Measurements from ENCODE around the gene CTNND1. TPM values are rescaled to one million over a fixed set of nuclear protein-coding genes. Genes with fewer than 3 reads are reported as not detected.

CTNND1 gene
- total RNA-seq, 2 experiments from 2014 or later: 5.1 to 5.3 TPM

- DNase-seq (ENCODE audit: low spot score): no peak
- Histone ChIP-seq H3K79me2 (ENCODE audit: insufficient read depth, low read depth, low read length) (no peaks in the 10 kb centered on the region), H3K9me3 (ENCODE audit: low read length) (no peaks in the 10 kb centered on the region), H3K27ac (ENCODE audit: low read depth, low read length, poor library complexity, severe bottlenecking) (no peak overlapping the region), H3K4me1 (ENCODE audit: insufficient read depth, low read length, poor library complexity, severe bottlenecking) (no peaks in the 10 kb centered on the region), H2AFZ (ENCODE audit: low read length) (no peak overlapping the region), H3K4me3 (ENCODE audit: low read depth, low read length, poor library complexity, severe bottlenecking) (no peak overlapping the region), H3K9me2 (ENCODE audit: insufficient read depth, low read length) (no peaks in the 10 kb centered on the region), H4K20me1 (ENCODE audit: insufficient read depth, low read length) (no peaks in the 10 kb centered on the region), H3K4me2 (ENCODE audit: low read length) (no peak overlapping the region), H3K36me3 (ENCODE audit: insufficient read depth, low read length) (no peaks in the 10 kb centered on the region)
- TF ChIP-seq CTCF (conservative IDR thresholded peaks at IDR 0.05; ENCODE audit: low read length) (no peak), EZH2phosphoT487 (IDR thresholded peaks at IDR 0.05; ENCODE audit: borderline replicate concordance, low read depth, low read length) (no peak)
- ChIA-PET POLR2A (no interaction called here), CTCF (ENCODE audit: unreplicated experiment) (no interaction called here)
- intact Hi-C loops (cut with micrococcal nuclease; ENCODE audit: unreplicated experiment): no loop called here
- no TSS peak for BruUV-seq (replicated peaks)
Observed at GRCh38 chr11:57842873-57843272, 81.3 kb downstream of the CTNND1 start.

- Histone ChIP-seq H3K9me2 (ENCODE audit: insufficient read depth, low read length) (no peaks in the 10 kb centered on the region), H3K4me1 (ENCODE audit: insufficient read depth, low read length, poor library complexity, severe bottlenecking) (no peaks in the 10 kb centered on the region), H3K9me3 (ENCODE audit: low read length) (no peaks in the 10 kb centered on the region), H3K79me2 (ENCODE audit: insufficient read depth, low read depth, low read length) (no peaks in the 10 kb centered on the region), H4K20me1 (ENCODE audit: insufficient read depth, low read length) (no peaks in the 10 kb centered on the region), H2AFZ (ENCODE audit: low read length) (no peak overlapping the region), H3K4me3 (ENCODE audit: low read depth, low read length, poor library complexity, severe bottlenecking) (no peak overlapping the region), H3K36me3 (ENCODE audit: insufficient read depth, low read length) (no peaks in the 10 kb centered on the region), H3K27ac (ENCODE audit: low read depth, low read length, poor library complexity, severe bottlenecking) (no peak overlapping the region), H3K4me2 (ENCODE audit: low read length) (no peak overlapping the region)
- TF ChIP-seq CTCF (conservative IDR thresholded peaks at IDR 0.05; ENCODE audit: low read length): no peak
- TF ChIP-seq EZH2phosphoT487 (IDR thresholded peaks at IDR 0.05; ENCODE audit: borderline replicate concordance, low read depth, low read length): no peak
- BruUV-seq (replicated peaks): no TSS peak
- no peak for DNase-seq (ENCODE audit: low spot score)
- ChIA-PET POLR2A (no interaction called here), CTCF (ENCODE audit: unreplicated experiment) (no interaction called here)
- intact Hi-C loops (cut with micrococcal nuclease; ENCODE audit: unreplicated experiment): no loop called here
Observed at GRCh38 chr11:57867966-57868365, 106.4 kb downstream of the CTNND1 start.

GRCh38 chr11:57868491-57868890 lies 106.9 kb downstream of the CTNND1 start:
- POLR2A ChIA-PET: no interaction called here
- no peaks in the 10 kb centered on the region for H3K79me2 ChIP-seq (ENCODE audit: insufficient read depth, low read depth, low read length)
- BruUV-seq (replicated peaks): no TSS peak
- H3K4me1 ChIP-seq (ENCODE audit: insufficient read depth, low read length, poor library complexity, severe bottlenecking): no peaks in the 10 kb centered on the region
- no peaks in the 10 kb centered on the region for H3K36me3 ChIP-seq (ENCODE audit: insufficient read depth, low read length)
- no peak overlapping the region for H2AFZ ChIP-seq (ENCODE audit: low read length)
- no peak overlapping the region for H3K27ac ChIP-seq (ENCODE audit: low read depth, low read length, poor library complexity, severe bottlenecking)
- H3K9me3 ChIP-seq (ENCODE audit: low read length): no peaks in the 10 kb centered on the region
- TF ChIP-seq CTCF (conservative IDR thresholded peaks at IDR 0.05; ENCODE audit: low read length) (no peak), EZH2phosphoT487 (IDR thresholded peaks at IDR 0.05; ENCODE audit: borderline replicate concordance, low read depth, low read length) (no peak)
- CTCF ChIA-PET (ENCODE audit: unreplicated experiment): no interaction called here
- no peak overlapping the region for H3K4me2 ChIP-seq (ENCODE audit: low read length)
- H3K9me2 ChIP-seq (ENCODE audit: insufficient read depth, low read length): no peaks in the 10 kb centered on the region
- intact Hi-C loops (cut with micrococcal nuclease; ENCODE audit: unreplicated experiment): no loop called here
- no peak for DNase-seq (ENCODE audit: low spot score)
- no peaks in the 10 kb centered on the region for H4K20me1 ChIP-seq (ENCODE audit: insufficient read depth, low read length)
- H3K4me3 ChIP-seq (ENCODE audit: low read depth, low read length, poor library complexity, severe bottlenecking): no peak overlapping the region

Small RNA genes within 50 kb of the gene (small RNA-seq; reads per million reads assigned to genes)
- gene AP001931.1 (not detected), gene TMX2-CTNND1 (not detected)

Other genes starting within 250 kb of the CTNND1 start
- gene SLC43A1, start 246.1 kb upstream of the CTNND1 start, total RNA-seq (2014; rRNA removed; shearing (Covaris generic)): 47.1 and 61.1 TPM in 2 replicates
- gene SLC43A1, start 246.1 kb upstream of the CTNND1 start, total RNA-seq (2022): 78.6 and 87.0 TPM in 2 replicates
- 163 and 195 TPM in 2 replicates for gene TIMM10, start 231.0 kb upstream of the CTNND1 start, total RNA-seq (2014; rRNA removed; shearing (Covaris generic))
- 204 and 258 TPM in 2 replicates for gene TIMM10, start 231.0 kb upstream of the CTNND1 start, total RNA-seq (2022)
- gene SMTNL1, start 224.2 kb upstream of the CTNND1 start, total RNA-seq (2014; rRNA removed; shearing (Covaris generic)): not detected in 2 replicates
- not detected in 2 replicates for gene SMTNL1, start 224.2 kb upstream of the CTNND1 start, total RNA-seq (2022)
- 64.7 and 68.9 TPM in 2 replicates for gene UBE2L6, start 194.1 kb upstream of the CTNND1 start, total RNA-seq (2014; rRNA removed; shearing (Covaris generic))
- gene UBE2L6, start 194.1 kb upstream of the CTNND1 start, total RNA-seq (2022): 51.7 and 56.1 TPM in 2 replicates
- not detected in 2 replicates for gene SERPING1, start 164.1 kb upstream of the CTNND1 start, total RNA-seq (2014; rRNA removed; shearing (Covaris generic))
- gene SERPING1, start 164.1 kb upstream of the CTNND1 start, total RNA-seq (2022): not detected in 2 replicates
- 0.54 and 0.85 TPM in 2 replicates for gene YPEL4, start 111.9 kb upstream of the CTNND1 start, total RNA-seq (2014; rRNA removed; shearing (Covaris generic))
- 0.52 and 0.55 TPM in 2 replicates for gene YPEL4, start 111.9 kb upstream of the CTNND1 start, total RNA-seq (2022)
- gene CLP1, start 104.0 kb upstream of the CTNND1 start, total RNA-seq (2014; rRNA removed; shearing (Covaris generic)): 18.3 and 18.5 TPM in 2 replicates
- gene CLP1, start 104.0 kb upstream of the CTNND1 start, total RNA-seq (2022): 18.1 and 20.8 TPM in 2 replicates
- 23.4 and 27.5 TPM in 2 replicates for gene ZDHHC5, start 93.7 kb upstream of the CTNND1 start, total RNA-seq (2014; rRNA removed; shearing (Covaris generic))
- 46.1 and 57.4 TPM in 2 replicates for gene ZDHHC5, start 93.7 kb upstream of the CTNND1 start, total RNA-seq (2022)
- 11.9 and 17.5 TPM in 2 replicates for gene MED19, start 49.6 kb upstream of the CTNND1 start, total RNA-seq (2014; rRNA removed; shearing (Covaris generic))
- 11.1 and 12.6 TPM in 2 replicates for gene MED19, start 49.6 kb upstream of the CTNND1 start, total RNA-seq (2022)
- 53.3 and 54.9 TPM in 2 replicates for gene TMX2, start 49.2 kb upstream of the CTNND1 start, total RNA-seq (2014; rRNA removed; shearing (Covaris generic))
- 60.2 and 66.9 TPM in 2 replicates for gene TMX2, start 49.2 kb upstream of the CTNND1 start, total RNA-seq (2022)
- 181 and 229 TPM in 2 replicates for gene SELENOH, start 20.3 kb upstream of the CTNND1 start, total RNA-seq (2014; rRNA removed; shearing (Covaris generic))
- gene SELENOH, start 20.3 kb upstream of the CTNND1 start, total RNA-seq (2022): 144 and 169 TPM in 2 replicates
- not detected in 2 replicates for gene BTBD18, start 10.0 kb upstream of the CTNND1 start, total RNA-seq (2014; rRNA removed; shearing (Covaris generic))
- not detected in 2 replicates for gene BTBD18, start 10.0 kb upstream of the CTNND1 start, total RNA-seq (2022)